Smooth muscle cell (in vitro differentiated cells): ENCODE data around the gene SLC25A31. TPM values are rescaled to one million over a fixed set of nuclear protein-coding genes. Genes with fewer than 3 reads are reported as not detected.

Experiments
- DNase-seq: peaks from one replicate; lab custom pipeline; 2025; ENCODE audit not compliant: unreplicated experiment; lab: John Stamatoyannopoulos, UW
- H2AFZ ChIP-seq: fragments of 200-600 bp; sonication (generic); 2 replicates; pipeline ENCODE4 v1.6.0; 2016; ENCODE audit warnings: antibody characterized with exemption, low read depth, mild to moderate bottlenecking
- H3F3A ChIP-seq: fragments of 200-600 bp; sonication (generic); 2 replicates; pipeline ENCODE4 v1.6.0; 2017; ENCODE audit warnings: antibody characterized with exemption, low read depth
- H3K27ac ChIP-seq: fragments of 200-600 bp; sonication (generic); 2 replicates; pipeline ENCODE4 v1.5.1; 2016; ENCODE audit warnings: low read depth, mild to moderate bottlenecking
- H3K27me3 ChIP-seq: fragments of 200-600 bp; sonication (generic); 2 replicates; pipeline ENCODE4 v1.6.1; 2016; ENCODE audit warnings: low read depth, mild to moderate bottlenecking
- H3K36me3 ChIP-seq: fragments of 200-600 bp; sonication (generic); 2 replicates; pipeline ENCODE4 v1.5.1; 2016; ENCODE audit warnings: low read depth
- H3K4me1 ChIP-seq: fragments of 200-600 bp; sonication (generic); 2 replicates; pipeline ENCODE4 v1.5.1; 2016; ENCODE audit warnings: low read depth
- H3K4me2 ChIP-seq: fragments of 200-600 bp; sonication (generic); 2 replicates; pipeline ENCODE4 v1.6.0; 2016; ENCODE audit warnings: mild to moderate bottlenecking
- H3K4me3 ChIP-seq: fragments of 200-600 bp; sonication (generic); 2 replicates; pipeline ENCODE4 v1.5.1; 2016; ENCODE audit warnings: mild to moderate bottlenecking
- H3K79me2 ChIP-seq: fragments of 200-600 bp; sonication (generic); 2 replicates; pipeline ENCODE4 v1.6.0; 2016; ENCODE audit warnings: low read depth, mild to moderate bottlenecking
- H3K9ac ChIP-seq: fragments of 200-600 bp; sonication (generic); 2 replicates; pipeline ENCODE4 v1.6.0; 2016; ENCODE audit warnings: low read depth
- H3K9me3 ChIP-seq: fragments of 200-600 bp; sonication (generic); replicated peaks from 2 replicates; pipeline ENCODE4 v1.5.1; 2016; ENCODE audit warnings: low read depth
- H4K20me1 ChIP-seq: fragments of 200-600 bp; sonication (generic); 2 replicates; pipeline ENCODE4 v1.6.0; 2016; ENCODE audit warnings: low read depth
- WGBS: methylation state at CpG from one replicate; pipeline ENCODE4 v1.1.7; 2016; ENCODE audit warnings: low lambda C conversion rate; 5-methylcytosine and 5-hydroxymethylcytosine counted together
- polyA plus RNA-seq: library from polyadenylated mRNA; unstranded; fragments of >200 nt; fragmentation: Nextera tagmentation; extraction: Ambion mirVana; gene quantifications from 2 replicates; pipeline ENCODE4 v1.2.1, GENCODE V29; 2016
- total RNA-seq: library from RNA; depleted of rRNA; stranded (reverse); fragments of >200 nt; gene quantifications from 2 replicates; pipeline ENCODE4 v1.2.3, GENCODE V29; 2014
- TF ChIP-seq, protein P1 (sequence below): fragments of 200-600 bp; sonication (generic); IDR thresholded peaks from 2 replicates; pipeline ENCODE4 v1.5.1; 2017; ENCODE audit warnings: borderline replicate concordance, mild to moderate bottlenecking, antibody characterized with exemption; ENCODE audit not compliant: insufficient read depth, poor library complexity, severe bottlenecking

Gene SLC25A31
- total and polyA plus RNA-seq, 2 experiments from 2014 or later = not detected

DNA sequence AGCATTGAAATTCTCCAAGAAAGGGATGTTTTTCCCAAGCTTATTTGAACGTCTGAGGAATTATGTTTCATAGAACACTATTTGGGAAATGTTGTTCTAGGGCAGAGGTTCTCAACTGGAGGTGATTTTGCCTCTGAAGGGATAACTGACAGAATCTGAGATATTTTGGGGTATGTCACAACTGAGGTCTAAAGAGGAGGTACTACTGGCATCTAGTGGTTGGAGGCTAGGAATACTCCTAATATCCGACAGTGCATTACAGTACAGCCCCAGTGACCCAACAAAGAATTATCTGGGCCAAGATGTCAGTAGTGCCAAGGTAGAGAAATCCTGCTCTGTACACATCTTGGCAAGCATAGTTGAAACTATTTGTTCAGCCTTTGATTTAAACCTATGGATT, 58.3 kb downstream of the SLC25A31 start:
- DNase-seq = no peak
- WGBS = 52% methylated on average over 2 of the region's 2 CpGs
- Histone ChIP-seq H3K4me1 (no peaks in the 10 kb centered on the region), H3K27me3 (peaks cover 11% of the 10 kb centered on the region), H3K27ac (no peak overlapping the region), H3K36me3 (no peaks in the 10 kb centered on the region), H3K4me3 (no peak overlapping the region), H3K9ac (no peak overlapping the region), H3K4me2 (no peak overlapping the region), H2AFZ (no peak overlapping the region), H3K79me2 (no peaks in the 10 kb centered on the region), H4K20me1 (no peaks in the 10 kb centered on the region), H3F3A (no peaks in the 10 kb centered on the region), H3K9me3 (no peaks in the 10 kb centered on the region)
- TF ChIP-seq, protein P1, sequence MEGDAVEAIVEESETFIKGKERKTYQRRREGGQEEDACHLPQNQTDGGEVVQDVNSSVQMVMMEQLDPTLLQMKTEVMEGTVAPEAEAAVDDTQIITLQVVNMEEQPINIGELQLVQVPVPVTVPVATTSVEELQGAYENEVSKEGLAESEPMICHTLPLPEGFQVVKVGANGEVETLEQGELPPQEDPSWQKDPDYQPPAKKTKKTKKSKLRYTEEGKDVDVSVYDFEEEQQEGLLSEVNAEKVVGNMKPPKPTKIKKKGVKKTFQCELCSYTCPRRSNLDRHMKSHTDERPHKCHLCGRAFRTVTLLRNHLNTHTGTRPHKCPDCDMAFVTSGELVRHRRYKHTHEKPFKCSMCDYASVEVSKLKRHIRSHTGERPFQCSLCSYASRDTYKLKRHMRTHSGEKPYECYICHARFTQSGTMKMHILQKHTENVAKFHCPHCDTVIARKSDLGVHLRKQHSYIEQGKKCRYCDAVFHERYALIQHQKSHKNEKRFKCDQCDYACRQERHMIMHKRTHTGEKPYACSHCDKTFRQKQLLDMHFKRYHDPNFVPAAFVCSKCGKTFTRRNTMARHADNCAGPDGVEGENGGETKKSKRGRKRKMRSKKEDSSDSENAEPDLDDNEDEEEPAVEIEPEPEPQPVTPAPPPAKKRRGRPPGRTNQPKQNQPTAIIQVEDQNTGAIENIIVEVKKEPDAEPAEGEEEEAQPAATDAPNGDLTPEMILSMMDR = no peak

DNA sequence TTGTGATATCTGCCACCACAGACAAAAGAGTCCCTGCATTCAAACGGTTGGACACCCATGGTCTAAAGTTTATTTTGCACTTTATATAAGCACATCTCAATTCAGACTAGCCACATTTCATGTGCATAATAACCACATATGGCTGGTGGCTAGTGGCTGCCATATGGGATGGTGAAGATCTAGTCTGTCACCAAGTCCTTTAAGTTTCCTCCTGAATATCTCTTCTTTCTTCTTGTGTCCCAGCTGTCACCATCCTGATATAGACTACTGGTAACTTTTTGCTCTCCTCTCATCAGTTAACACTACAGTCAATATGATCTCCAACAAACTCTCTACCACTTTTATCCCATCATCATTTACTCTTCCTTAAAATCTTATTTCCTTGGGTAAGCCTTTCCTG, 61.2 kb downstream of the SLC25A31 start:
- H3K4me3 ChIP-seq = no peak overlapping the region
- TF ChIP-seq, protein P1 = no peak
- H3K36me3 ChIP-seq = no peaks in the 10 kb centered on the region
- no peak for DNase-seq
- H3K79me2 ChIP-seq = no peaks in the 10 kb centered on the region
- no peak overlapping the region for H3K4me2 ChIP-seq
- H3K9ac ChIP-seq = no peak overlapping the region
- 78% methylated on average over 1 of the region's 1 CpG for WGBS
- H3K27ac ChIP-seq = no peak overlapping the region
- no peaks in the 10 kb centered on the region for H3K27me3 ChIP-seq
- no peaks in the 10 kb centered on the region for H4K20me1 ChIP-seq
- no peaks in the 10 kb centered on the region for H3K9me3 ChIP-seq
- H2AFZ ChIP-seq = no peak overlapping the region
- H3F3A ChIP-seq = no peaks in the 10 kb centered on the region
- no peaks in the 10 kb centered on the region for H3K4me1 ChIP-seq

DNA sequence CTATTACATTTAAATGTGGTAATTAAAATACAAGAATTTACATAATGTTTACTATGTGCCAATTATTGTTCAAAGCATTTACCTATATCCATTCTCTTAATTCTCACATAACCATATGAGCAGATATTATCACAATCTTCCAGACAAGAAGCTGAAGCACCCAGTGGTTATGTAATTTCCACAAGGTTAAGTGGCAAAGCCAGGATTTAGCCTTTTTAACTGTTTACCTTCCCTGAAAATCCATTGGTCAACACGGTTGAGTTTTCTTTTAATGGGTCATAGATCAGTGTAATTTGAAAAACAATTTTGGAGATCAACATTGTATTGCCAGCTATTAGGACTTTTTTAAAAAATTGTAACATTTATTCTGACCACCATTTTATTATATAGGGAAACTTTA, 63.3 kb downstream of the SLC25A31 start:
- Histone ChIP-seq H2AFZ (no peak overlapping the region), H3K4me1 (no peaks in the 10 kb centered on the region), H3K4me2 (no peak overlapping the region), H3K4me3 (no peak overlapping the region), H4K20me1 (no peaks in the 10 kb centered on the region), H3K9ac (no peak overlapping the region), H3K79me2 (no peaks in the 10 kb centered on the region), H3K36me3 (no peaks in the 10 kb centered on the region), H3K9me3 (no peaks in the 10 kb centered on the region), H3K27me3 (no peaks in the 10 kb centered on the region), H3K27ac (no peak overlapping the region), H3F3A (no peaks in the 10 kb centered on the region)
- DNase-seq = no peak
- TF ChIP-seq, protein P1 = no peak
- WGBS = 84% methylated on average over 1 of the region's 1 CpG

DNA sequence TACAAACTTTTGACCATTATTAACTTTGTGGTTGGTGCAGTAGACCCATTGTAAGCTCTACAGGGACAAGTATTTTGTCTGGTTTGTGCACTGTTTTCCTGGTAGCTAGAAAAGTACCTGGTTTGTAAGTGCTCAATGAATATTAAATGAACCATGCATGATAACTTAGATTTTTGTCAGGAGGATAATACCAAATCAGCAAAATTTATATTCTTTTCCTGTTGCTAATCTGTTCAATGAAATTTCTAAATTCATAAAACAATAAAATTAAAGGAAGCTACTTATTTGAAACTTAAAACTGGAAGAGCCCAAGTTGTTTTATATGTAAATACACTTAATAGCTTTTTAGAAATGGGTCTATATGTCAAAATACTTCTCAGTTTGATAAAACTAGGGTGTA, 69.5 kb downstream of the SLC25A31 start:
- no peaks in the 10 kb centered on the region for H3F3A ChIP-seq
- no peaks in the 10 kb centered on the region for H3K36me3 ChIP-seq
- H3K4me2 ChIP-seq = no peak overlapping the region
- H3K9me3 ChIP-seq = no peaks in the 10 kb centered on the region
- H3K4me1 ChIP-seq = no peaks in the 10 kb centered on the region
- H3K79me2 ChIP-seq = no peaks in the 10 kb centered on the region
- no peaks in the 10 kb centered on the region for H4K20me1 ChIP-seq
- no peak overlapping the region for H2AFZ ChIP-seq
- TF ChIP-seq, protein P1 = no peak
- H3K4me3 ChIP-seq = no peak overlapping the region
- H3K27ac ChIP-seq = no peak overlapping the region
- DNase-seq = no peak
- H3K27me3 ChIP-seq = no peaks in the 10 kb centered on the region
- no peak overlapping the region for H3K9ac ChIP-seq
